Ovary (tissue), 9 donors: ENCODE measurements around the gene VIM. TPM values are rescaled to one million over a fixed set of nuclear protein-coding genes. Genes with fewer than 3 reads are reported as not detected.
A peak's percentile ranks its signal among the peaks of the same experiment; 100 is the strongest.

Experiments
- DNase-seq, 5 donors: peaks; one replicate each; pipeline ENCODE4 v3.0.0-alpha.2; 2019 to 2020
- H3K27ac ChIP-seq, 2 donors: fragments of 200-600 bp; one replicate each; pipeline versions ENCODE4 v1.5.1 to v1.8.0; 2019 to 2022
- H3K27me3 ChIP-seq: fragments of 200-600 bp; one replicate; pipeline ENCODE4 v1.8.0; 2022
- H3K36me3 ChIP-seq: fragments of 200-600 bp; sonication (generic); one replicate; pipeline ENCODE4 v1.5.1; 2019
- H3K4me1 ChIP-seq: one replicate; pipeline ENCODE4 v1.8.1; 2013; ENCODE audit warnings: mild to moderate bottlenecking, moderate library complexity; ENCODE audit not compliant: insufficient read depth
- H3K4me3 ChIP-seq: fragments of 200-600 bp; sonication (generic); one replicate; pipeline ENCODE4 v1.5.1; 2017
- H3K9me3 ChIP-seq, 2 donors: fragments of 200-600 bp in 1 of 2; sonication (generic) in 1 of 2; one replicate each; pipeline versions ENCODE4 v1.5.1 to v1.8.1; 2013 to 2019; ENCODE audit warnings: mild to moderate bottlenecking in 1 of 2, moderate library complexity in 1 of 2
- EP300 ChIP-seq: sonication (generic); formaldehyde crosslinking; IDR thresholded peaks from one replicate; pipeline ENCODE4 v1.6.1; 2017; ENCODE audit warnings: antibody characterized with exemption
- POLR2A ChIP-seq: fragments of 450-650 bp; IDR thresholded peaks from one replicate; pipeline ENCODE4 v1.6.1; 2017; ENCODE audit warnings: antibody characterized with exemption, mild to moderate bottlenecking, moderate library complexity
- WGBS, 3 donors: extraction: QIAGEN DNeasy Blood & Tissue Kit in 1 of 3; methylation state at CpG; one replicate each; pipeline versions ENCODE4 v1.1.5 to v1.1.7; 2013 to 2017; 5-methylcytosine and 5-hydroxymethylcytosine counted together
- intact Hi-C, 4 donors: fragments of 100-400 bp; cut with DNase I; formaldehyde crosslinking; loops; one replicate each; pipeline versions ENCODE4 v1.11.0 to v1.15.1; 2022 to 2023
- polyA plus RNA-seq, 2 donors: library from polyadenylated mRNA; stranded (reverse); fragments of 200-250 nt in 1 of 2; fragments of 350-450 nt in 1 of 2; fragmentation: Illumina TruSeq in 1 of 2; extraction: RNeasy Lipid Tissue Mini Kit (QIAGEN cat#74804) in 1 of 2; gene quantifications; one replicate each; pipeline ENCODE4 v1.2.3, GENCODE V29; 2013 to 2014
- total RNA-seq, 7 donors: library from RNA; depleted of rRNA in 2 of 7; stranded (reverse); fragments of >200 nt in 2 of 7; fragmentation: NEBNext Ultra II Directional in 3 of 7; extraction: Animal tissue kit (Norgen Biotek cat#: 25700) in 3 of 7; gene quantifications; one replicate each; pipeline versions ENCODE4 v1.1.0 to v1.2.4, GENCODE V29; 2016 to 2023
- TF ChIP-seq, protein P1 (sequence below), 3 donors: fragments of 450-650 bp in 2 of 3; fragments of 200-600 bp in 1 of 3; IDR thresholded peaks; one replicate each; pipeline versions ENCODE4 v1.5.1 to v1.8.0; 2016 to 2022; ENCODE audit warnings: antibody characterized with exemption in 3 of 3, mild to moderate bottlenecking in 1 of 3
- donor health status: DM: no; HTN: no; CAD: no; lungs with moderate emphysema.
- donor health status: DM: no; HTN: no; CAD: no.
- donor health status: Bipolar disorder and iron deficiency.
- donor health status: DM: yes; HTN: yes; CAD: no.
- donor health status: DM: no; HTN: no; CAD: no.
- donor health status: DM: yes; HTN: yes; CAD: no.

VIM gene
- total and polyA plus RNA-seq, 9 donors = 2,370 to 6,135 (median 4,661) TPM

DNA sequence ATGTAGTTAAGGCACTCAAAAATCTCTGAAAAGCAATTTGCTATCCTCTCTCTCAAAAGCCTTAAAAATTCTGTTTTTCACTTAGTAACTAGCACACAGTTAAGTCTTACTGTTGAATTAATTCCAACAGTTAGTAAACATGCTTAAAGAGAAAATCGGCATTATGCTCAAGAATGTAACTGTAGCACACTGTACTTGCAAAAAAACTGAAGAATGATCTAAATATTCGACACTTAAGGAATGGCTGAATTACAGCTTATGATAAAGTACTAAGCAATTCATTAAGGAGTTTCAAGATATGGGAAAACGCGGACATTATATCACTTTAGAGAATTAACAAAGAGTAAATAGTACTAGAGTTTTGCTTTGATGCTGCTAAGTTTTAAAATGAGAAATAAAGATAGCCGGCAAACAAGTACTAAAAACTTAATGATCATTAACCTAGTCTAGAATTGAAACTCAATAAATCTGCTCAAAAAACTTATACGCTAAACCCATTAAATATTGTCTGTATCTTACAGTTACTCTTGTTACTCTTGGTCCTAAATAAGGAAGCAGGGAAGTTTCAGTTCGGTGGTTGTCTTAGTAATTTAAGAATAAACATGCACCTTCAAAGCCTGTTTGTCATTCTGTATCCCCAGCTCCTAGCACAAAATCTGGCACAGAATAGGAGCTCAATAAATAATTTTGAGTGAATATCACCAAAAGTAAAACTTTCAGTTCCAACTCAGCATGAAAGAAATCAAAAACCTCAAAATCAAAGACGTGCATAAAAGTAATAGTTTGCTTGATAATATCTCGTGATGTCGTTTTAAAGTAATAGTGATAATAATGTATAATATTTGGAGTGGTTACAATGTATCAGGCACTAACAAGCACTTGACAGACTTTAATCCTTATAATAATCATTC lies 27.8 kb upstream of the VIM start:
- intact Hi-C loops = loop anchor here in 2 of 4 donors (2.0 kb wide), 1 partner anchor 29 kb away; the partner anchor contains the start of gene VIM (in 2 of the 2)
- peak overlapping the region; percentile 65 for H3K4me3 ChIP-seq
- peak overlapping the region in 1 of 2 donors; percentile 91 for H3K27ac ChIP-seq
- no peaks in the 10 kb centered on the region for H3K4me1 ChIP-seq
- TF ChIP-seq, protein P1, sequence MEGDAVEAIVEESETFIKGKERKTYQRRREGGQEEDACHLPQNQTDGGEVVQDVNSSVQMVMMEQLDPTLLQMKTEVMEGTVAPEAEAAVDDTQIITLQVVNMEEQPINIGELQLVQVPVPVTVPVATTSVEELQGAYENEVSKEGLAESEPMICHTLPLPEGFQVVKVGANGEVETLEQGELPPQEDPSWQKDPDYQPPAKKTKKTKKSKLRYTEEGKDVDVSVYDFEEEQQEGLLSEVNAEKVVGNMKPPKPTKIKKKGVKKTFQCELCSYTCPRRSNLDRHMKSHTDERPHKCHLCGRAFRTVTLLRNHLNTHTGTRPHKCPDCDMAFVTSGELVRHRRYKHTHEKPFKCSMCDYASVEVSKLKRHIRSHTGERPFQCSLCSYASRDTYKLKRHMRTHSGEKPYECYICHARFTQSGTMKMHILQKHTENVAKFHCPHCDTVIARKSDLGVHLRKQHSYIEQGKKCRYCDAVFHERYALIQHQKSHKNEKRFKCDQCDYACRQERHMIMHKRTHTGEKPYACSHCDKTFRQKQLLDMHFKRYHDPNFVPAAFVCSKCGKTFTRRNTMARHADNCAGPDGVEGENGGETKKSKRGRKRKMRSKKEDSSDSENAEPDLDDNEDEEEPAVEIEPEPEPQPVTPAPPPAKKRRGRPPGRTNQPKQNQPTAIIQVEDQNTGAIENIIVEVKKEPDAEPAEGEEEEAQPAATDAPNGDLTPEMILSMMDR (IDR thresholded peaks at IDR 0.05) = no peak
- no peak for TF ChIP-seq POLR2A
- no peak for TF ChIP-seq EP300
- DNase-seq = no peak
- H3K27me3 ChIP-seq = no peaks in the 10 kb centered on the region
- no peaks in the 10 kb centered on the region for H3K9me3 ChIP-seq
- 2 to 3% (median 3%) methylated on average over 10 of the region's 10 CpGs for WGBS, 3 donors
- H3K36me3 ChIP-seq = no peaks in the 10 kb centered on the region

DNA sequence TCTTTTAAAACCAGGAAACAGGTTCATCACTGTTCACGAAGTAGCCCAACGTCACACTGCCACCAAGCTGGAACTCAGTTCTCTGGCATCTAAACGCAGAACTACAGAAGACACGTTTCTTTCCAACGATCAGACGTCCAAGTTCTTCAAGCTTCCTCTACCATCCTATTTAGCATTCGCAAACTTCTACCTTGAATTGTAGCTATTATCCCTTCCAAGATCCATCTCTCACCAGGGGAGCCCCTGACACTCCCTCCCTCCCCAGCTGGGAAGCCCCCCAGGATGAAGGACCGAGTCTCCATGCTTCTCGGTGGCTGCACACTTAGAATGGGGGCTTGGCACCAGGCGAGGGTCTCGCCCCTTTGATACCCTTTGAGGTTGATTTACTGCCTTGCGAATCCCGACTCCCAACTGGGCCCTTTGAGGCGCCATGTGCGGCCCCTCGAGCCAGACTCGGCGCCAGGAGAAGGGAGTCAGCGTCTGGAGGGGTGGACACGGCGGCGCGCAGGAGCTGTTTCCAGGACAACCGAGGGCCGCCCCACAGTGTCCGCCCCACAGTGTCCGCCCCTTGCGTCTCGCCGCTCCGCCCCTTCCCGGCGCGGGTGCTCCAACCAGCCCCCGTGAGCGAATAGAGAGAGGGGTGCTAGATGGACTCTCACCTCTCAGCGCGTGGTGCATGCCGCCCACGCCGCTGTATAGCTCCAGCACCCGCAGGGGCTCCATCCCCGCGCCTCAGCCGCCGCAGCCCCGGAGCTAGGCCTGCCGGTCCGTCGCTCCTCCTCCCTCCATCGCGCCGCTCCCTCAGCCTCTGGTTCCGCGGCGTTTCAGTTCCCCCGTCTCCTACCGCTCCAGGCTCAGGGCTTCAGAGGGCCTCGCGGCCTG lies 26.9 kb upstream of the VIM start, which contains the start of gene TRDMT1:
Gene TRDMT1, minus strand, starts transcription at position 761 of the 882 bp plus-strand sequence. Its CDS starts 38 bp downstream, at position 723.
- H3K27ac ChIP-seq = peak within 1 kb of the TSS; percentile 87 to 91
- intact Hi-C loops = loop anchor here in 2 of 4 donors (2.0 kb wide), 1 partner anchor 28 kb away; the partner anchor contains the start of gene VIM (in 2 of the 2)
- TF ChIP-seq POLR2A (peak; percentile 91), EP300 (peak; percentile 24)
- TF ChIP-seq, protein P1 (IDR thresholded peaks at IDR 0.05) = peak in 1 of 3 donors; percentile 27
- no peaks in the 10 kb centered on the region for H3K4me1 ChIP-seq
- H3K27me3 ChIP-seq = no peaks in the 10 kb centered on the region
- no peaks in the 10 kb centered on the region for H3K36me3 ChIP-seq
- 0 to 1% (median 1%) methylated on average over 51 to 60 of the region's 60 CpGs for WGBS, 3 donors
- peak; percentile 87 to 92 (median 89) for DNase-seq
- H3K9me3 ChIP-seq = no peaks in the 10 kb centered on the region
- peak within 1 kb of the TSS; percentile 65 for H3K4me3 ChIP-seq

DNA sequence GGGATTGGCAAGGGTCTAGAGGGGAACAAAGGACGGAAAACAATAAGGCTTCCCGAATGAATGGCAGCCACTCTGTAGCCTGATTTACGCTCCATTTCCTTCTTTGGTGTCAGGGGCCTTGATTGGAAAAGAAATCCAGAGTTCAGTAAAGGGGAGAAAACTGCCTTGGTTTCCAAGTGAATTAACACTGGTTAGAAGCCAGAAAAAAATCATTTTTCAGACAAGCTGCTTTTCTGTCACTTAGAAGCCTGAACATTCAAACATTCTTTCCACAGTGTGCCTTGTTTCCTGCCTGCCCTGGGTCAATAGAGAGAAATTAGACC lies 26.3 kb upstream of the VIM start:
- H3K36me3 ChIP-seq = no peaks in the 10 kb centered on the region
- DNase-seq = no peak
- WGBS, 3 donors = 15 to 19% (median 16%) methylated on average over 3 of the region's 3 CpGs
- intact Hi-C loops = loop anchor here in 2 of 4 donors (2.0 kb wide), 1 partner anchor 27 kb away; the partner anchor contains the start of gene VIM (in 2 of the 2)
- H3K27me3 ChIP-seq = no peaks in the 10 kb centered on the region
- TF ChIP-seq POLR2A (no peak), EP300 (no peak)
- TF ChIP-seq, protein P1 (IDR thresholded peaks at IDR 0.05) = no peak
- no peaks in the 10 kb centered on the region for H3K4me1 ChIP-seq
- H3K27ac ChIP-seq = peak overlapping the region; percentile 87 to 91
- H3K9me3 ChIP-seq = no peaks in the 10 kb centered on the region
- peak overlapping the region; percentile 65 for H3K4me3 ChIP-seq

DNA sequence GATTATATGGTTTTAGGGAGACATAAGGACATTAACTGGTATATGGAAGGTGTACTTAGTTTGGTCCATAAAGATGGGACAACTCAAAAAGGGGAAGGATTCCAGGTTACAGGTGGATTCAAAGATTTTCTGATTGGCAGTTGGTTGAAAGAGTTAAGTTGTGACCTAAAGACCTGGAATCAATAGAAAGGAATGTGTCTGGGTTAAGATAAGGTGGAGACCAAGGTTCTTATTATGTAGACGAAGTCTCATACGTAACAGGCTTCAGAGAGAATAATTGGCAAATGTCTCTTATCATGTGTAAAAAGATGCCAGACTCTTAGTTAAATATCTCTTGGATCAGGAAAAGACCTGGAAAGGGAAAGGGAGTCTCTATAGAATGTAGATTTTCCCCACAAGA lies 25.5 kb upstream of the VIM start:
- Histone ChIP-seq H3K9me3 (no peaks in the 10 kb centered on the region), H3K4me3 (no peak overlapping the region), H3K4me1 (no peaks in the 10 kb centered on the region), H3K27me3 (no peaks in the 10 kb centered on the region), H3K27ac (no peak overlapping the region), H3K36me3 (no peaks in the 10 kb centered on the region)
- no peak for TF ChIP-seq POLR2A
- 94 to 98% (median 97%) methylated on average over 2 of the region's 2 CpGs for WGBS, 3 donors
- intact Hi-C loops = no loop called here
- DNase-seq = no peak
